Mesenchymal stem cell (in vitro differentiated cells and primary cell): ENCODE measurements around the gene PHACTR2.

Source experiments
- DNase-seq: peaks from one replicate; pipeline ENCODE4 v3.0.0-alpha.2; 2013
- H2AFZ ChIP-seq: one replicate; pipeline ENCODE4 v1.6.1; 2013; ENCODE audit warnings: low read depth, mild to moderate bottlenecking, control low read depth, inconsistent platforms, low read length, moderate library complexity
- H2AK5ac ChIP-seq: 2 replicates; pipeline ENCODE4 v1.6.1; 2013; ENCODE audit warnings: low read length, moderate library complexity, mild to moderate bottlenecking, inconsistent platforms; ENCODE audit not compliant: severe bottlenecking
- H2BK120ac ChIP-seq: one replicate; pipeline ENCODE4 v1.6.1; 2013; ENCODE audit warnings: low read depth, mild to moderate bottlenecking, inconsistent platforms, low read length, moderate library complexity
- H2BK12ac ChIP-seq, 2 experiments: one replicate each; pipeline ENCODE4 v1.6.1; 2013; ENCODE audit warnings: inconsistent platforms in 2 of 2, low read length in 2 of 2, mild to moderate bottlenecking in 2 of 2, moderate library complexity in 2 of 2, control low read depth in 1 of 2
- H2BK15ac ChIP-seq: one replicate; pipeline ENCODE4 v1.6.1; 2013; ENCODE audit warnings: mild to moderate bottlenecking, low read depth, inconsistent platforms; ENCODE audit not compliant: poor library complexity, severe bottlenecking
- H2BK5ac ChIP-seq: 2 replicates; pipeline ENCODE4 v1.6.1; 2013; ENCODE audit warnings: low read depth, mild to moderate bottlenecking, low read length, control low read depth, inconsistent platforms; ENCODE audit not compliant: poor library complexity, severe bottlenecking
- H3K14ac ChIP-seq, 2 experiments: one replicate each; pipeline ENCODE4 v1.6.1; 2013; ENCODE audit warnings: inconsistent platforms in 2 of 2, low read length in 2 of 2, control low read depth in 1 of 2, mild to moderate bottlenecking in 1 of 2, moderate library complexity in 1 of 2
- H3K18ac ChIP-seq, 2 experiments: one replicate each; pipeline ENCODE4 v1.6.1; 2013; ENCODE audit warnings: inconsistent platforms in 2 of 2, low read length in 2 of 2, control low read depth in 1 of 2, low read depth in 1 of 2, mild to moderate bottlenecking in 1 of 2
- H3K23ac ChIP-seq, 2 experiments: one replicate each; pipeline ENCODE4 v1.6.1; 2013; ENCODE audit warnings: inconsistent platforms in 2 of 2, low read length in 2 of 2, mild to moderate bottlenecking in 2 of 2, moderate library complexity in 2 of 2, control low read depth in 1 of 2
- H3K27ac ChIP-seq: 2 replicates; pipeline ENCODE4 v1.5.1; 2013; ENCODE audit warnings: mild to moderate bottlenecking, moderate library complexity, low read length, control low read depth, inconsistent platforms; ENCODE audit not compliant: poor library complexity, severe bottlenecking
- H3K27me3 ChIP-seq, 2 experiments: 2 replicates each; pipeline versions ENCODE4 v1.6.1 to v1.7.0; 2013; ENCODE audit warnings: low read length in 2 of 2, mild to moderate bottlenecking in 2 of 2, moderate library complexity in 2 of 2, control low read depth in 1 of 2, inconsistent platforms in 1 of 2; ENCODE audit not compliant: control insufficient read depth in 1 of 2, insufficient read depth in 1 of 2
- H3K36me3 ChIP-seq, 2 experiments: 2 replicates each; pipeline versions ENCODE4 v1.6.1 to v1.7.0; 2013; ENCODE audit warnings: low read length in 2 of 2, control low read depth in 1 of 2, inconsistent platforms in 1 of 2, low read depth in 1 of 2, mild to moderate bottlenecking in 1 of 2; ENCODE audit not compliant: insufficient read depth in 2 of 2, control insufficient read depth in 1 of 2
- H3K4ac ChIP-seq, 2 experiments: one replicate each; pipeline ENCODE4 v1.6.1; 2013; ENCODE audit warnings: inconsistent platforms in 2 of 2, low read length in 2 of 2, mild to moderate bottlenecking in 2 of 2, moderate library complexity in 2 of 2, control low read depth in 1 of 2, low read depth in 1 of 2
- H3K4me1 ChIP-seq: 2 replicates; pipeline ENCODE4 v1.6.1; 2013; ENCODE audit warnings: low read depth, low read length, control low read depth; ENCODE audit not compliant: control insufficient read depth, insufficient read depth
- H3K4me2 ChIP-seq: 2 replicates; pipeline ENCODE4 v1.6.1; 2013; ENCODE audit warnings: low read length, mild to moderate bottlenecking, inconsistent platforms; ENCODE audit not compliant: poor library complexity, severe bottlenecking
- H3K4me3 ChIP-seq, 2 experiments: 2 replicates each; pipeline versions ENCODE4 v1.5.1 to v1.7.0; 2013; ENCODE audit warnings: low read length in 2 of 2, mild to moderate bottlenecking in 2 of 2, control low read depth in 1 of 2, low read depth in 1 of 2; ENCODE audit not compliant: insufficient read depth in 1 of 2
- H3K79me1 ChIP-seq: replicated peaks from 2 replicates; pipeline ENCODE4 v1.6.1; 2013; ENCODE audit warnings: mild to moderate bottlenecking, control low read depth, low read length, inconsistent platforms; ENCODE audit not compliant: poor library complexity, severe bottlenecking
- H3K9ac ChIP-seq: 2 replicates; pipeline ENCODE4 v1.7.0; 2013; ENCODE audit warnings: mild to moderate bottlenecking, low read length, moderate library complexity
- H3K9me3 ChIP-seq: 2 replicates; pipeline ENCODE4 v1.7.0; 2013; ENCODE audit warnings: mild to moderate bottlenecking, low read length; ENCODE audit not compliant: control insufficient read depth
- H4K8ac ChIP-seq: one replicate; pipeline ENCODE4 v1.6.1; 2013; ENCODE audit warnings: inconsistent platforms, mild to moderate bottlenecking, low read length, moderate library complexity
- H4K91ac ChIP-seq: one replicate; pipeline ENCODE4 v1.6.1; 2013; ENCODE audit warnings: mild to moderate bottlenecking, low read length, inconsistent platforms
- WGBS: methylation state at CpG from one replicate; pipeline ENCODE4 v1.1.7; 2013; ENCODE audit warnings: mixed read lengths; 5-methylcytosine and 5-hydroxymethylcytosine counted together

PHACTR2 gene

GRCh38 chr6:143802833-143803565 is 125.2 kb downstream of the PHACTR2 start:
- Histone ChIP-seq H2BK5ac (no peak overlapping the region), H3K14ac (peak overlapping the region in 1 of 2 experiments; percentile 65), H2AK5ac (no peak overlapping the region), H3K36me3 (peaks cover 3 to 12% of the 10 kb centered on the region in 2 experiments), H3K79me1 (peaks cover 6% of the 10 kb centered on the region), H2BK15ac (no peak overlapping the region), H3K18ac (no peak overlapping the region), H3K4ac (no peak overlapping the region), H3K4me3 (no peak overlapping the region), H4K8ac (no peak overlapping the region), H3K9me3 (no peaks in the 10 kb centered on the region), H3K27me3 (no peaks in the 10 kb centered on the region), H2BK120ac (no peak overlapping the region), H3K4me2 (no peak overlapping the region), H3K4me1 (peaks cover 1% of the 10 kb centered on the region), H3K9ac (peak overlapping the region; percentile 21), H4K91ac (no peak overlapping the region), H3K23ac (no peak overlapping the region), H2AFZ (no peak overlapping the region), H3K27ac (no peak overlapping the region), H2BK12ac (no peak overlapping the region)
- WGBS, result 95% methylated on average over 5 of the region's 8 CpGs
- peak; percentile 73 for DNase-seq

DNA sequence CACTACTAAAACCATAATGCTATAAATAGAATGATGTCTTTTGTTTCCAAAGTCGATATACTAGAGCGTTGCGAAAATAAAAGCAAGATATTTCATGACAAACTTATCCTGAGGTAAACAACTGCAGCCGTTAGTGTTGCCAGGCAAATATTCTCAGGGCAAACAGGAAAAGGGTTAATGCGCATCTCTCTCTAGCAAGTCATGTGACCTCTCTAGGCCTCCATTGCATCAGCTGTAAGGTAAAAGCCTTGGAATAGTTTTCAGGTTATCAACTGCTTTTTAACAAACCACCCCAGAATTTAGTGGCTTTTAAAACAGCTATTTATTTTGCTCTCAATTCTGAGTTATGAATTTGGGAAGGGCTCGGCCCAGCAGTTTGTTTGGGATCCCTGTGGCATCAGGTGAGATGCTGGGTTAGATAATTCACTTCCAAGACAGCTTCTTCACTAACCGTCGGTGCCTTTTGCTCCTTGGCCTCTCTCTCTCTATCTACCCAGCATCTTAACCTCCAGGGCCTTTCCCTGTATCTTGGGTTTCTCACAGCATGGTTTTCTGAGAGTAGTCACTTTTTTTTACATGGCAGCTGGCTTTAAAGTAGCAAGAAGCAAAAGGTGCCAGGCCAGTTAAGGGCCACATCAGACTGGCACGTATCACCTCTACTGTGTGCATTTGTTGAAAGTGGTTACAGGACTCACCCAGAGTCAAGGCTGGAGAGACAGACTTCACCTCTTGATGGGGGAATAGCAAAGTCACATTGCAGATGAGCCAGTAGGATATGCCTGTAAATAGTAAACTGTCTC is 126.2 kb downstream of the PHACTR2 start:
- Histone ChIP-seq H3K9me3 (no peaks in the 10 kb centered on the region), H3K4ac (peak overlapping the region in 1 of 2 experiments; percentile 89), H4K8ac (peak overlapping the region; percentile 7), H3K27me3 (no peaks in the 10 kb centered on the region), H2BK12ac (no peak overlapping the region), H3K4me3 (no peak overlapping the region), H3K36me3 (peaks cover 3 to 20% of the 10 kb centered on the region in 2 experiments), H3K79me1 (peaks cover 4% of the 10 kb centered on the region), H2AK5ac (no peak overlapping the region), H3K9ac (no peak overlapping the region), H3K23ac (no peak overlapping the region), H3K27ac (no peak overlapping the region), H3K4me2 (no peak overlapping the region), H3K14ac (no peak overlapping the region), H4K91ac (no peak overlapping the region), H3K18ac (peak overlapping the region in 1 of 2 experiments; percentile 26), H2BK120ac (no peak overlapping the region), H3K4me1 (peaks cover 1% of the 10 kb centered on the region), H2BK5ac (no peak overlapping the region), H2AFZ (no peak overlapping the region), H2BK15ac (no peak overlapping the region)
- 92% methylated on average over 9 of the region's 9 CpGs for WGBS
- peak; percentile 45 for DNase-seq

DNA sequence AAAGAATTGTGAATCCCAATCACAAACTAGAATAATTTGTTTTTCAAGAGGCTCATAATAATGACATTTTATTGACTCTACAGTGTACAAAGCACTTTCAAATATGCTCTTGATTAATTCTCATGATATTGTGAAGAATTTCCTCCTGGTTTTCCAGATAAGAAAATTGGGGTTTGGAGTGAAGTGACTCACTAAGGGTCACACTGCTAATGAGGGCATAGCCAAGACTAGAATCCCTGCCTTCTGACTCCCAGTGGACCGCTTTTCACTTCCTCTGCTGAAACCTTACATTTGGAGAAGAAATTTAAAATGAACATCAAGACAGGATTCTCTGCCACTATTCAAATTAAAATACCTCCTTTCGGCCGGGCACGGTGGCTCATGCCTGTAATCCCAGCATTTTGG is 127.1 kb downstream of the PHACTR2 start:
- no peak overlapping the region for H3K4me2 ChIP-seq
- no peak overlapping the region for H3K14ac ChIP-seq
- no peak overlapping the region for H2AK5ac ChIP-seq
- DNase-seq, result peak; percentile 8
- 81% methylated on average over 4 of the region's 4 CpGs for WGBS
- no peak overlapping the region for H2BK5ac ChIP-seq
- H4K8ac ChIP-seq, result no peak overlapping the region
- H2BK120ac ChIP-seq, result no peak overlapping the region
- no peak overlapping the region for H2BK15ac ChIP-seq
- no peak overlapping the region for H2AFZ ChIP-seq
- H3K4me1 ChIP-seq, result peaks cover 1% of the 10 kb centered on the region
- peaks cover 4% of the 10 kb centered on the region for H3K79me1 ChIP-seq
- H3K23ac ChIP-seq, result no peak overlapping the region
- H3K4ac ChIP-seq, result no peak overlapping the region
- peaks cover 3 to 20% of the 10 kb centered on the region in 2 experiments for H3K36me3 ChIP-seq
- no peak overlapping the region for H2BK12ac ChIP-seq
- H3K9ac ChIP-seq, result no peak overlapping the region
- no peaks in the 10 kb centered on the region for H3K9me3 ChIP-seq
- no peak overlapping the region for H3K27ac ChIP-seq
- no peak overlapping the region for H3K4me3 ChIP-seq
- H3K18ac ChIP-seq, result no peak overlapping the region
- no peak overlapping the region for H4K91ac ChIP-seq
- no peaks in the 10 kb centered on the region for H3K27me3 ChIP-seq
